Gastroesophageal sphincter (tissue), 3 donors: Measurements from ENCODE around the gene RBPJ.

ENCODE experiments used
- EP300 ChIP-seq: sonication (generic); formaldehyde crosslinking; IDR thresholded peaks from one replicate; pipeline ENCODE4 v1.6.1; 2017; ENCODE audit warnings: antibody characterized with exemption, mild to moderate bottlenecking
- POLR2A ChIP-seq, 2 donors: fragments of 450-650 bp; IDR thresholded peaks; one replicate each; pipeline ENCODE4 v1.6.1; 2017; ENCODE audit warnings: antibody characterized with exemption in 2 of 2, mild to moderate bottlenecking in 2 of 2, moderate library complexity in 1 of 2
- POLR2AphosphoS5 ChIP-seq: sonication (generic); formaldehyde crosslinking; IDR thresholded peaks from one replicate; pipeline ENCODE4 v1.6.1; 2017; ENCODE audit warnings: antibody characterized with exemption
- TF ChIP-seq, protein P1 (sequence below), 4 experiments: fragments of 200-600 bp in 2 of 4; fragments of 450-650 bp in 2 of 4; sonication (generic) in 1 of 4; IDR thresholded peaks; one replicate each; pipeline ENCODE4 v1.5.1; 2017 to 2019; ENCODE audit warnings: antibody characterized with exemption in 4 of 4, mild to moderate bottlenecking in 2 of 4, moderate library complexity in 2 of 4

GRCh38 chr4:26310264-26310663, 10.6 kb upstream of the RBPJ start:
- TF ChIP-seq, protein P1, sequence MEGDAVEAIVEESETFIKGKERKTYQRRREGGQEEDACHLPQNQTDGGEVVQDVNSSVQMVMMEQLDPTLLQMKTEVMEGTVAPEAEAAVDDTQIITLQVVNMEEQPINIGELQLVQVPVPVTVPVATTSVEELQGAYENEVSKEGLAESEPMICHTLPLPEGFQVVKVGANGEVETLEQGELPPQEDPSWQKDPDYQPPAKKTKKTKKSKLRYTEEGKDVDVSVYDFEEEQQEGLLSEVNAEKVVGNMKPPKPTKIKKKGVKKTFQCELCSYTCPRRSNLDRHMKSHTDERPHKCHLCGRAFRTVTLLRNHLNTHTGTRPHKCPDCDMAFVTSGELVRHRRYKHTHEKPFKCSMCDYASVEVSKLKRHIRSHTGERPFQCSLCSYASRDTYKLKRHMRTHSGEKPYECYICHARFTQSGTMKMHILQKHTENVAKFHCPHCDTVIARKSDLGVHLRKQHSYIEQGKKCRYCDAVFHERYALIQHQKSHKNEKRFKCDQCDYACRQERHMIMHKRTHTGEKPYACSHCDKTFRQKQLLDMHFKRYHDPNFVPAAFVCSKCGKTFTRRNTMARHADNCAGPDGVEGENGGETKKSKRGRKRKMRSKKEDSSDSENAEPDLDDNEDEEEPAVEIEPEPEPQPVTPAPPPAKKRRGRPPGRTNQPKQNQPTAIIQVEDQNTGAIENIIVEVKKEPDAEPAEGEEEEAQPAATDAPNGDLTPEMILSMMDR (IDR thresholded peaks at IDR 0.05), result no peak
- TF ChIP-seq POLR2A (IDR thresholded peaks at IDR 0.05), result no peak
- TF ChIP-seq POLR2AphosphoS5, result no peak
- no peak for TF ChIP-seq EP300
